Common myeloid progenitor, CD34-positive (primary cell): Measurements from ENCODE around the gene TOPORS.

Experiments used
- CTCF ChIA-PET: fragments of 350-600 bp; sonication (Branson Sonifier 250); formaldehyde crosslinking; loops from one replicate; lab custom pipeline; 2021; ENCODE audit warnings: antibody characterized with exemption; lab: Charles Lee
- POLR2A ChIA-PET: fragments of 350-600 bp; sonication (Branson Sonifier 250); formaldehyde crosslinking; loops from one replicate; lab custom pipeline; 2021; ENCODE audit warnings: antibody characterized with exemption; lab: Charles Lee
- DNase-seq, 3 donors: peaks; one replicate each; pipeline versions ENCODE4 v3.0.0 to v3.0.0-alpha.2; 2013
- H3K27ac ChIP-seq, 2 experiments: 1 replicate in 1 of 2; 2 replicates in 1 of 2; pipeline ENCODE4 v1.7.0; 2013; ENCODE audit warnings: inconsistent platforms in 2 of 2, low read length in 2 of 2, mild to moderate bottlenecking in 2 of 2, low read depth in 1 of 2, moderate library complexity in 1 of 2; ENCODE audit not compliant: severe bottlenecking in 2 of 2, insufficient read depth in 1 of 2, poor library complexity in 1 of 2
- H3K27me3 ChIP-seq, 5 experiments: replicated peaks in 2 of 5; 1 replicate in 3 of 5; 2 replicates in 2 of 5; pipeline versions ENCODE4 v1.6.1 to v1.7.0; 2013; ENCODE audit warnings: low read length in 4 of 5, mild to moderate bottlenecking in 2 of 5, moderate library complexity in 2 of 5, inconsistent platforms in 1 of 5; ENCODE audit not compliant: insufficient read depth in 5 of 5, control insufficient read depth in 4 of 5
- H3K36me3 ChIP-seq, 4 experiments: 1 replicate in 2 of 4; 2 replicates in 2 of 4; pipeline versions ENCODE4 v1.6.1 to v1.7.0; 2013; ENCODE audit warnings: low read length in 3 of 4, control low read depth in 1 of 4, mild to moderate bottlenecking in 1 of 4; ENCODE audit not compliant: control insufficient read depth in 4 of 4, insufficient read depth in 4 of 4
- H3K4me1 ChIP-seq, 4 experiments: 1 replicate in 3 of 4; 2 replicates in 1 of 4; pipeline versions ENCODE4 v1.6.1 to v1.7.1; 2013; ENCODE audit warnings: low read length in 3 of 4, mild to moderate bottlenecking in 3 of 4, control low read depth in 1 of 4, inconsistent platforms in 1 of 4, moderate library complexity in 1 of 4; ENCODE audit not compliant: control insufficient read depth in 4 of 4, insufficient read depth in 4 of 4; ENCODE audit errors: control extremely low read depth in 1 of 4
- H3K4me3 ChIP-seq, 7 experiments: 1 replicate in 4 of 7; 2 replicates in 3 of 7; pipeline versions ENCODE4 v1.5.1 to v1.7.0; 2013; ENCODE audit warnings: mild to moderate bottlenecking in 7 of 7, low read length in 6 of 7, moderate library complexity in 6 of 7, inconsistent platforms in 2 of 7, low read depth in 2 of 7, control low read depth in 1 of 7; ENCODE audit not compliant: insufficient read depth in 4 of 7, control insufficient read depth in 1 of 7; ENCODE audit errors: extremely low read depth in 1 of 7
- H3K9me3 ChIP-seq, 5 experiments: 1 replicate in 4 of 5; 2 replicates in 1 of 5; pipeline versions ENCODE4 v1.6.1 to v1.7.1; 2013; ENCODE audit warnings: low read length in 4 of 5, mild to moderate bottlenecking in 2 of 5, inconsistent platforms in 1 of 5, low read depth in 1 of 5, moderate library complexity in 1 of 5; ENCODE audit not compliant: control insufficient read depth in 4 of 5, insufficient read depth in 2 of 5; ENCODE audit errors: control extremely low read depth in 1 of 5
- WGBS: methylation state at CpG from one replicate; pipeline ENCODE4 v1.1.5; 2013; ENCODE audit not compliant: insufficient coverage; 5-methylcytosine and 5-hydroxymethylcytosine counted together

The TOPORS gene

GRCh38 chr9:32533816-32534215 lies 18.6 kb downstream of the TOPORS start:
- no peaks in the 10 kb centered on the region for H3K4me1 ChIP-seq
- peaks cover 0 to 17% (median 4%) of the 10 kb centered on the region in 4 experiments for H3K36me3 ChIP-seq
- no peaks in the 10 kb centered on the region for H3K27me3 ChIP-seq
- H3K4me3 ChIP-seq, result no peak overlapping the region
- no peak overlapping the region for H3K27ac ChIP-seq
- ChIA-PET POLR2A (no interaction called here), CTCF (interaction anchor here (0.9 to 1.7 kb wide), 6 partner anchors 10 to 40 kb away, joined by 3 to 8 read pairs (median 4); no protein-coding TSS in a partner anchor)
- 100% methylated on average over 3 of the region's 4 CpGs for WGBS
- DNase-seq, result no peak
- H3K9me3 ChIP-seq, result peaks cover 0 to 9% (median 0%) of the 10 kb centered on the region in 5 experiments

- no peaks in the 10 kb centered on the region for H3K4me1 ChIP-seq
- DNase-seq, result peak in 1 of 3 donors; percentile 37
- ChIA-PET CTCF (interaction anchor here (1.0 to 1.7 kb wide), 4 partner anchors 11 to 41 kb away, joined by 3 to 8 read pairs (median 4); no protein-coding TSS in a partner anchor), POLR2A (no interaction called here)
- 86% methylated on average over 1 of the region's 6 CpGs for WGBS
- H3K27ac ChIP-seq, result no peak overlapping the region
- peaks cover 0 to 9% (median 0%) of the 10 kb centered on the region in 5 experiments for H3K9me3 ChIP-seq
- no peaks in the 10 kb centered on the region for H3K27me3 ChIP-seq
- no peak overlapping the region for H3K4me3 ChIP-seq
- peaks cover 0 to 17% (median 4%) of the 10 kb centered on the region in 4 experiments for H3K36me3 ChIP-seq
Measured at GRCh38 chr9:32533336-32533735, 19.1 kb downstream of the TOPORS start.

GRCh38 chr9:32526707-32527048 lies 25.7 kb downstream of the TOPORS start:
- ChIA-PET CTCF (interaction anchor here (0.7 to 3.4 kb wide), 19 partner anchors 12 to 147 kb away, joined by 3 to 21 read pairs (median 5); partner anchors contain the start of genes NDUFB6 and SMIM27), POLR2A (interaction anchor here (1.4 to 1.7 kb wide), 2 partner anchors 24 to 142 kb away, joined by 3 to 7 read pairs; no protein-coding TSS in a partner anchor)
- Histone ChIP-seq H3K4me1 (peaks cover 7 to 18% (median 13%) of the 10 kb centered on the region in 4 experiments), H3K27me3 (no peaks in the 10 kb centered on the region), H3K27ac (peak overlapping the region; percentile 61 to 83), H3K4me3 (peak overlapping the region; percentile 81 to 98 (median 95)), H3K36me3 (peaks cover 0 to 12% (median 3%) of the 10 kb centered on the region in 4 experiments), H3K9me3 (peaks cover 0 to 14% (median 0%) of the 10 kb centered on the region in 5 experiments)
- DNase-seq, result no peak
- no CpG with 5 or more reads among the region's 2 CpGs for WGBS

GRCh38 chr9:32526041-32526706 lies 26.2 kb downstream of the TOPORS start, which contains the start of gene RIGI:
TSS of gene RIGI (minus strand) at chr9:32526196. CDS start at chr9:32526166, 30 bp downstream.
- Histone ChIP-seq H3K27ac (peak within 1 kb of the TSS; percentile 61 to 83), H3K27me3 (no peaks in the 10 kb centered on the region), H3K4me3 (peak within 1 kb of the TSS; percentile 81 to 98 (median 95)), H3K9me3 (peaks cover 0 to 12% (median 0%) of the 10 kb centered on the region in 5 experiments), H3K4me1 (peaks cover 7 to 18% (median 13%) of the 10 kb centered on the region in 4 experiments), H3K36me3 (peaks cover 0 to 7% (median 1%) of the 10 kb centered on the region in 4 experiments)
- 0% methylated on average over 27 of the region's 37 CpGs for WGBS
- ChIA-PET CTCF (interaction anchor here (0.7 to 3.4 kb wide), 24 partner anchors 13 to 147 kb away, joined by 3 to 21 read pairs (median 5); partner anchors contain the start of genes NDUFB6 and SMIM27), POLR2A (interaction anchor here (1.4 to 1.7 kb wide), 2 partner anchors 25 to 141 kb away, joined by 3 to 7 read pairs; no protein-coding TSS in a partner anchor)
- peak; percentile 88 to 90 (median 90) for DNase-seq

DNA sequence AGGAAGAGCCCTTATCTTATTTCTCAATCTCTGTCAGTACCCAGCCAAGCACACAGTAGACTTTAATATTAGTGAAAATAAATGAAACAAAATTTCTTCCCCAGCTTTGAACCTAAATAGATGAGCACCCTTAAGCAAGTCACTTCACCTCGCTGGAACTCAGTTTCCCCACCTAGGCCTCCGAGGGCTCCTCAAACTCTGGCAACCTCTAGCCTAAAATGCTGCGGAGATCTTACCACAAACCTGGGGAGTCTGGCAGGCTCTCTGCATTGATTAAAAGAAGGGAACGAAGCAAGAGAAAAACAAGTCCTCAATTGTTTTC lies 26.7 kb downstream of the TOPORS start:
- Histone ChIP-seq H3K4me3 (peak overlapping the region; percentile 81 to 98 (median 95)), H3K27me3 (no peaks in the 10 kb centered on the region), H3K36me3 (peaks cover 0 to 4% (median under 1%) of the 10 kb centered on the region in 4 experiments), H3K27ac (peak overlapping the region; percentile 61 to 83), H3K9me3 (peaks cover 0 to 10% (median 0%) of the 10 kb centered on the region in 5 experiments), H3K4me1 (peaks cover 7 to 18% (median 13%) of the 10 kb centered on the region in 4 experiments)
- 5% methylated on average over 3 of the region's 4 CpGs for WGBS
- DNase-seq, result no peak
- CTCF ChIA-PET, result interaction anchor here (0.7 to 3.4 kb wide), 21 partner anchors 17 to 146 kb away, joined by 3 to 21 read pairs (median 5); partner anchors contain the start of genes NDUFB6 and SMIM27
- POLR2A ChIA-PET, result interaction anchor here (0.6 to 1.7 kb wide), 3 partner anchors 25 to 792 kb away, joined by 3 to 7 read pairs (median 4); no protein-coding TSS in a partner anchor

DNA sequence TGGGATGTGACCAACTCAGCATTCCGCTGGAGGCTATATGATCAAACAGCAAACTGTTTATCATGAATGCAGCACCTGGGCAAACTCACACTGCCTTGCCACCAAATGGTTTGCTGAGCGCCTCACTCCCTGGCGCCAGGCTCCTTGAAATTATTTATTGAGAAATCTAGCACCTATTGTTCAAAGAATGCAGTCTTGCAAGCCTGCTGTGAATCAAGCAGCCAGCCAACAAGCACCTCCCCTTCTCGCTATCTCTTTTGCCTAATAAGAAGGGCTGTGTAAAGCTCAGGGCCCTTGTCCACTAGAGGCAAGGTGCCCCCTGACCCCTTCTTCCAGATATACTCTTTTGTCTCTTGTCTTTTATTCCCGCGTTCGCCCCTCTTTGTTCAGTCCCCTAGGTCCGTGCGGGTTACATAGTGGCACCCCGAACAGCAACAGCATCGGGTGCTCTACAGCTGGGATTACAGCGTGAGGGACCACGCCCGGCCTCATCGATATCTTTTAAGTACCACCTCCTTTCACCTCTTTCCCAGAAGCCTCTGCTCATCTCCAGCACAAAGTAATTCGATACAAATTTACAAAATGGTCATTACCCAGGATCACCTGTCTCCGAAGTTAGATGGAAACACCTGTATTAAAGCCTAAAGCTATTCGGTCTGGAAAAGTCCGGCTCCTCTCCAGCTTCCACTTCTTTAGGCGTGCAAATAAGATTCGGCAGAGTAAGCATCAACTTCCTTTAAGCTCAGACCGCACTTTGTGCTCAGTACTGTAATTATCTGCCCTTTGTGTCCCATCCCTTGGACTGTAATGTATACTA lies 27.3 kb downstream of the TOPORS start:
- peak overlapping the region in 6 of 7 experiments; percentile 81 to 98 (median 96) for H3K4me3 ChIP-seq
- H3K9me3 ChIP-seq, result peaks cover 0 to 12% (median 0%) of the 10 kb centered on the region in 5 experiments
- peak overlapping the region; percentile 17 to 83 for H3K27ac ChIP-seq
- peak in 2 of 3 donors; percentile 32 to 54 for DNase-seq
- 63% methylated on average over 21 of the region's 22 CpGs for WGBS
- ChIA-PET POLR2A (interaction anchor here (0.6 to 1.7 kb wide), 2 partner anchors 26 to 792 kb away, joined by 4 to 7 read pairs; no protein-coding TSS in a partner anchor), CTCF (interaction anchor here (1.0 to 3.4 kb wide), 17 partner anchors 16 to 146 kb away, joined by 3 to 21 read pairs (median 6); partner anchors contain the start of gene NDUFB6)
- peaks cover 7 to 18% (median 13%) of the 10 kb centered on the region in 4 experiments for H3K4me1 ChIP-seq
- H3K27me3 ChIP-seq, result no peaks in the 10 kb centered on the region
- peaks cover 0 to 4% (median under 1%) of the 10 kb centered on the region in 4 experiments for H3K36me3 ChIP-seq
